RWPE1 (cell line): ENCODE results near the gene KCTD11.

Experiments used
- CTCF ChIA-PET: fragments of 350-600 bp; sonication (Branson Sonifier 250); formaldehyde crosslinking; extraction: SDS; loops from one replicate; lab custom pipeline; 2021; lab: Yijun Ruan, JAX
- POLR2A ChIA-PET: fragments of 400-600 bp; formaldehyde crosslinking; extraction: SDS; loops from one replicate; lab custom pipeline; 2020; ENCODE audit warnings: antibody characterized with exemption; ENCODE audit not compliant: low non-redundant PET; lab: Yijun Ruan, JAX
- DNase-seq: peaks from one replicate; pipeline ENCODE4 v3.0.0; 2012; ENCODE audit warnings: low spot score
- H3K27ac ChIP-seq: fragments of 450-650 bp; 2 replicates; pipeline ENCODE4 v1.5.1; 2017
- TF ChIP-seq, protein P1 (sequence below): fragments of 450-650 bp; conservative IDR thresholded peaks from 2 replicates; pipeline ENCODE4 v1.5.1; 2017; ENCODE audit warnings: low read depth, mild to moderate bottlenecking

Gene KCTD11

DNA sequence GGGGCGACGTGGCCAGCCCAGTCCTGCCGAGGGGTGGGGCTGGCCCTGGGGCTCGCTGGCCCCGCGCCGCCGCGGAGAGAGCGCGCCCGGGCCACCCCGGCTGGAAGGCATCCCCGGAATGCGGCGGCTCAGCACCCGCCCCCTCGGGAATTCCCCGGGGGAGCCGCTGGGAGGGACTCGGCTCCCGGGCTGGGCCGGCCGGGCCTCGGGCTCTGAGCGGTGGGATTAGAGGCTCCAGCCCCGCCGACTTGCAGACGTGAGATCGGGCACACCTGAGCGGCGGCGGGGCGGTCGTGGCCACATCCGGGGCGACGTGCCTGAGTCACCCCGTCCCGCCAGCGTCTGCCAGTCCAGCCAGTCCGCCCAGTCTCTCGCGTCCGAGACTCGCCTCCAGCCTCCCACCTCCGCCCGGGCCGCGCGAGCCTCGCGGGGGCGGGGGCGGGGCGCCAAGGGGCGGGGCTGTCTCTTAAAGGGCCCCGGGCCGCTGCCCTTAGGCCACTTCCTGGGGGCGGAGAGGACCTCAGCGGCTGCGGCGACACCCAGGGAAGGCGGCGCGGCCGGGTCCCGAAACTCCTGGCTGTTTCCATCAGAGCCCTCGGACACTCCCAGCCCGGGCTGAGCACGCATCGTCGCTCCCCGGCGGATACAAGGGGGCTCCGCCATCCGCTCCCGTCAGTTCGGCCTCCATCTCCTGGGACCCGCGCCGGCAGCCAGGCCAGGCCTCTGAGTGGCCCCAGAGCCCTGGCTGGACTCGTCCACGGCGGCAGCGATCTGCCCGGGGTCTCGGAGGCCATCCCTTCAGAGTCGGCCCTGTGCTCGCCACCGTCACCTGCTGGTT lies at the start of gene KCTD11:
Gene KCTD11, plus strand, starts transcription at position 498 of the 838 bp plus-strand sequence.
- DNase-seq = peak; percentile 95
- POLR2A ChIA-PET = interaction anchor here (0.6 to 1.5 kb wide), 5 partner anchors 23 to 237 kb away, joined by 3 to 5 read pairs (median 4); partner anchors contain the start of genes NEURL4 and TNK1
- H3K27ac ChIP-seq = peak within 1 kb of the TSS; percentile 100
- CTCF ChIA-PET = interaction anchor here (0.6 to 1.4 kb wide), 5 partner anchors 10 to 184 kb away, joined by 3 to 5 read pairs (median 3); no protein-coding TSS in a partner anchor
- TF ChIP-seq, protein P1, sequence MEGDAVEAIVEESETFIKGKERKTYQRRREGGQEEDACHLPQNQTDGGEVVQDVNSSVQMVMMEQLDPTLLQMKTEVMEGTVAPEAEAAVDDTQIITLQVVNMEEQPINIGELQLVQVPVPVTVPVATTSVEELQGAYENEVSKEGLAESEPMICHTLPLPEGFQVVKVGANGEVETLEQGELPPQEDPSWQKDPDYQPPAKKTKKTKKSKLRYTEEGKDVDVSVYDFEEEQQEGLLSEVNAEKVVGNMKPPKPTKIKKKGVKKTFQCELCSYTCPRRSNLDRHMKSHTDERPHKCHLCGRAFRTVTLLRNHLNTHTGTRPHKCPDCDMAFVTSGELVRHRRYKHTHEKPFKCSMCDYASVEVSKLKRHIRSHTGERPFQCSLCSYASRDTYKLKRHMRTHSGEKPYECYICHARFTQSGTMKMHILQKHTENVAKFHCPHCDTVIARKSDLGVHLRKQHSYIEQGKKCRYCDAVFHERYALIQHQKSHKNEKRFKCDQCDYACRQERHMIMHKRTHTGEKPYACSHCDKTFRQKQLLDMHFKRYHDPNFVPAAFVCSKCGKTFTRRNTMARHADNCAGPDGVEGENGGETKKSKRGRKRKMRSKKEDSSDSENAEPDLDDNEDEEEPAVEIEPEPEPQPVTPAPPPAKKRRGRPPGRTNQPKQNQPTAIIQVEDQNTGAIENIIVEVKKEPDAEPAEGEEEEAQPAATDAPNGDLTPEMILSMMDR = no peak

DNA sequence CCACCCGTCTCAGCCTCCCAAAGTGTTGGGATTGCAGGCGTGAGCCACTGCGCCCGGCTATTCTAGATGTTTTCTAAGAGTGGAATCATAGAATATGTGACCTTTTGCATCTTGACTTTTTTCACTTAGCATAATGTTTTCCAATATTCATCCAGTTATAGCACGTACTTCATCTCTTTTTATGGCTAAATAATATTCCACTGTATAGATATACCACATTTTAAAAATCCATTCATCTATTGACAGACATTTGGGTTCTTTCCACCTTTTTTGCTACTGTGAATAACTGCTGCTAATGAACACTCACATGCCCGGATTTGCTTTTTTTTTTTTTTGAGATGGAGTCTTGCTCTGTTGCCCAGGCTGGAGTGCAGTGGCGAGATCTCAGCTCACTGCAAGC lies 47.8 kb upstream of the KCTD11 start:
- CTCF ChIA-PET = no interaction called here
- DNase-seq = no peak

DNA sequence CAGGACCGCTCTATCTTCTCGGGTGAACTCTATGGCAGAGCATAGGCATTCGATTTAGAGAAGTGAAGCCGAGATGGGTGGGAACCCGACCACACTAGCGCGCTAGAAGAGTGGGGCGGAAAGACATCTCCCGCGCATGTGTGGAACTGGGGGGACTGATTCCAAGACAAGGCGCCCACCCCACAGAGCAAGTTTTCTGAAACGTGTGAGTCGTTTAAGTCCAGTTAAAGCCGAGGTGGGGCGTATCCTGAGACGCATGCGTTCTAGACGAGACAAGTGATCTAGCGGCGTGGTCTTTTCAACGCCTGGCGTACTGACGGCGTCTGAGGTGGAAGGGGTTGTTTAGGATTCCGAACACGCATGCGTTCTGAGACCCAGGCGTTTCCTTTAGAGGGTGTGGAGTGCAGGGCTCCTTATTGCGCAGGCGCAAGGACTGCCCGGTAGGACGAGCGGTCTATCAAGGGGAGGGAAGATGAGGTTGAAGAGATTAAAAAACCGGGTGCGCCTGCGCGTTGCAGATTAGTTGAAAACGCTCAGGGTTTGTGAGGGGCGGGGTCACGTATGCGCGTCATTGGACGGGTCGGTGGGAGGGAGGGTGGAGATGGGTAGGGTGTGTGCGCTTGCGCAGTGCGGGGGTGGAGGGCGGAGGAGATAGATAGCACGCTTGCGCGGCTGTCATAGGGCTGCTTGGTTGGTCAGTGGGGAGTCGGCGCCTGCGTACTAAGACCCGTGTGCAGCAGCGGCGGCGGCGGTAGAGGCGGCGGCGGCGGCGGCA lies 44.9 kb upstream of the KCTD11 start, which contains the start of gene EIF5A:
Gene EIF5A, plus strand, starts transcription at position 718 of the 775 bp plus-strand sequence. CDS start 2,008 bp downstream, outside the sequence.
- POLR2A ChIA-PET = no interaction called here
- CTCF ChIA-PET = interaction anchor here (0.5 kb wide), 1 partner anchor 1681 kb away, joined by 4 read pairs; no protein-coding TSS in a partner anchor
- peak; percentile 100 for DNase-seq
- peak within 1 kb of the TSS; percentile 98 for H3K27ac ChIP-seq
- TF ChIP-seq, protein P1 = no peak

More for the DNA sequence above, 47.8 kb upstream of the KCTD11 start:
- POLR2A ChIA-PET = no interaction called here
- TF ChIP-seq, protein P1 = no peak
- no peak overlapping the region for H3K27ac ChIP-seq

DNA sequence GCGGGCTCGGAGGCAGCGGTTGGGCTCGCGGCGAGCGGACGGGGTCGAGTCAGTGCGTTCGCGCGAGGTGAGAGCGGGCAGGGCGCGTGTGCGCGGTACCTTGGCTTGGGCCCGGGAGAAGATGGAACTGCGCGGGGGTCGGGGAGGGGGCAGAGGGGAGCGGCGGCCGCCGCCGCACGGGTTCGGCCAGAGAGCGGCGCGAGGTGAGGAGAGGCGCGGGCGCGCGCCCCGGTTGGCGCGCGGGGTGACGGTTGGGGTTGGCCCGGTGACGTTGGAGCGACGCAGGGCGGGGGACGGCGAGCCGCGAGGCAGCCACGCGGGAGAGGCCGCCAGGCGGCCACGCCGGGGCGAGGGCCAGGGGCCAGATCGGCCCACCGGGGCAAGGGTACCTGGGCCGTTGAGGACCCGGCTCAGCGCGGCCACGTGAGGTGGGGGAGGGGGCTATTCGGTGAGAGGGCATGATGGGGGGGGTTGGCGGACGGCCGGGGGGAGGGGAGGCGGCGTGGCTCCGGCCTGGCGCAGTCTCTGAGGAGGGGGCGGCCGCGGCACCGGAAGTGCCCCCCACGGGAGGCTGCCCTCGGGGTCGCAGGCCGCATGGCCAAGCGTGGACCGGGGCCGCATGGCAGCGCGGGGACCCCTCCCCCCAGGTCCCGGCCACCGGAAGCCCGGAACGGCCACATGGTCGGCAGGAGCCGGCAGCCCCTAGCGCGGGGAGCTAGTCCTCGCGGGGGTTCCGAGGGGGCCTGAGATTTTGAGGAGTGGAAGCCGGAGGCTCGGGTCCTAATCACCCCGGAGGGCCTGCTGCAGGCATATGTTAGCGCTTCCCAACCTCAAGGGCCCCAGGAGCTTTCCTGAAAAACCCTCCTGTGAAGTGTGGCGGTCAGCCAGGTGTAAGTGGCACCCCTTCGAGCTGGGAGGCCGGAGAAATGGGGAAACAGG lies 44.0 kb upstream of the KCTD11 start:
- CTCF ChIA-PET = no interaction called here
- peak; percentile 26 for DNase-seq
- TF ChIP-seq, protein P1 = no peak
- POLR2A ChIA-PET = no interaction called here
- peak overlapping the region; percentile 98 for H3K27ac ChIP-seq

DNA sequence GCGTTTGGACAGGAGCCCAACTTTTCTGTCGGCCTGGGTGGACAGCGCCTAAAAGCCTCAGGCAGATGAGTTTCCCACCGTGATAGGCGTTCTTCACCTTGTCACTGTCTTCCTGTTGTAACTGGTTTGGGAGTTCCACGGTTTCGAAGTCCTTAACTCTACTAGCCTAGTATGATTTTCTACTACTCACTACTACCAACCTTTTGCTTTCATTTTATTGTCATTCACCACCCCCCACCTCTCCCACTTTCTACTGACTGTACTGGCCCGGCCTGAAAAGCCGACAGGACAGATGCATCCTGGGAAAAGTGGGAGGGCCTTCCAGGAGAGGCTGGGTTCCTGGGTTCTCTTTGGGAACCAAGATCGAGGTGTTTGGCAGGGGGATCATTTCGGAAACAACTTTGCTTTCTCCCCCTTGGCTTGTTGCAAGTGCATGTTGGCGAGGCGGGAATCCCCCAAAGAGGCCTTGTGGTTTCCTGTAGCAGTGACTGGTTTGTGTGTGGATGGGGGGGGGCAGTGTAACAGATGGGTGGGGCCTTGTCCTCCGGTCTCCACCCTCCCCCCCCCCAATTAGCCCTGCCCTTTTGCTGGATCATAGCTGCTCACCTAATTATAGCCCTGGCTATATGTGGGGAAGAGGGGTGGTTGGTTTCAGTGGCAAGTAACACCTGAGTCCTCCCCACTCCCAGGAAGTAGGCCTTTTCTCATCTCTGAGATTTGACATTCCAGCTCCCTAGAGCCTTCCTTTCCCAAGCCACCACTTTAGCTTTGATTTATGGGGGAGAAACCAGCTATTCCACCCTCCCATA lies 43.1 kb upstream of the KCTD11 start:
- POLR2A ChIA-PET = interaction anchor here (0.5 to 0.8 kb wide), 4 partner anchors 41 to 597 kb away, joined by 3 to 7 read pairs (median 4); no protein-coding TSS in a partner anchor
- TF ChIP-seq, protein P1 = no peak
- CTCF ChIA-PET = no interaction called here
- peak; percentile 81 for DNase-seq
- H3K27ac ChIP-seq = peak overlapping the region; percentile 98
